GM23338 (cell line): ENCODE measurements around the gene SCIN. TPM values are rescaled to one million over a fixed set of nuclear protein-coding genes. Genes with fewer than 3 reads are reported as not detected.

Experiments
- ATAC-seq: fragments of 200-7000 bp; cut with Tn5 transposase; 3 replicates; pipeline ENCODE4 v1.9.1; 2020
- DNase-seq: peaks from one replicate; pipeline ENCODE4 v3.0.0-alpha.2; 2015; ENCODE audit warnings: low spot score
- H2AFZ ChIP-seq: fragments of 200-600 bp; sonication (generic); 2 replicates; pipeline ENCODE4 v1.8.0; 2016; ENCODE audit warnings: antibody characterized with exemption, mild to moderate bottlenecking, moderate library complexity
- H3F3A ChIP-seq: fragments of 200-600 bp; sonication (generic); replicated peaks from 2 replicates; pipeline ENCODE4 v1.8.0; 2017; ENCODE audit warnings: antibody characterized with exemption, mixed run types, low read depth
- H3K27ac ChIP-seq: fragments of 200-600 bp; sonication (generic); 2 replicates; pipeline ENCODE4 v1.6.1; 2016; ENCODE audit warnings: low read depth
- H3K27me3 ChIP-seq: fragments of 200-600 bp; sonication (generic); 2 replicates; pipeline ENCODE4 v1.8.0; 2016; ENCODE audit warnings: mild to moderate bottlenecking, mixed run types, moderate library complexity; ENCODE audit not compliant: insufficient read depth
- H3K36me3 ChIP-seq: fragments of 200-600 bp; sonication (generic); 2 replicates; pipeline ENCODE4 v1.8.0; 2016; ENCODE audit warnings: mild to moderate bottlenecking; ENCODE audit not compliant: insufficient read depth
- H3K4me1 ChIP-seq: fragments of 200-600 bp; sonication (generic); 2 replicates; pipeline ENCODE4 v1.8.0; 2016; ENCODE audit warnings: mild to moderate bottlenecking, moderate library complexity; ENCODE audit not compliant: insufficient read depth
- H3K4me2 ChIP-seq: fragments of 200-600 bp; sonication (generic); 2 replicates; pipeline ENCODE4 v1.7.1; 2017; ENCODE audit warnings: mixed run types
- H3K4me3 ChIP-seq: fragments of 200-600 bp; sonication (generic); 2 replicates; pipeline ENCODE4 v1.6.1; 2016; ENCODE audit warnings: mixed run types
- H3K79me2 ChIP-seq: fragments of 200-600 bp; sonication (generic); replicated peaks from 2 replicates; pipeline ENCODE4 v1.8.0; 2017; ENCODE audit warnings: mild to moderate bottlenecking; ENCODE audit not compliant: insufficient read depth
- H3K9me2 ChIP-seq: fragments of 200-600 bp; sonication (generic); 2 replicates; pipeline ENCODE4 v1.8.0; 2017; ENCODE audit not compliant: insufficient read depth
- H4K20me1 ChIP-seq: fragments of 200-600 bp; sonication (generic); replicated peaks from 2 replicates; pipeline ENCODE4 v1.8.0; 2017; ENCODE audit warnings: mild to moderate bottlenecking; ENCODE audit not compliant: insufficient read depth
- H3K27ac Mint-ChIP-seq: 2 replicates; pipeline ENCODE4 v1.8.0; 2020; ENCODE audit warnings: inconsistent platforms, mild to moderate bottlenecking, moderate library complexity, mixed read lengths
- H3K27me3 Mint-ChIP-seq: 3 replicates; pipeline ENCODE4 v1.8.0; 2022; ENCODE audit warnings: low read depth, mild to moderate bottlenecking, moderate library complexity, mixed read lengths, inconsistent platforms; ENCODE audit not compliant: insufficient read depth, poor library complexity
- H3K36me3 Mint-ChIP-seq: 3 replicates; pipeline ENCODE4 v1.8.0; 2021; ENCODE audit warnings: low read depth, mild to moderate bottlenecking, inconsistent platforms, moderate library complexity, mixed read lengths
- H3K4me1 Mint-ChIP-seq: 3 replicates; pipeline ENCODE4 v1.8.0; 2020; ENCODE audit warnings: mild to moderate bottlenecking, inconsistent platforms, mixed read lengths
- H3K4me3 Mint-ChIP-seq: 3 replicates; pipeline ENCODE4 v1.8.0; 2021; ENCODE audit warnings: moderate library complexity, mild to moderate bottlenecking, inconsistent platforms, mixed read lengths
- H3K9me3 Mint-ChIP-seq: 3 replicates; pipeline ENCODE4 v1.8.0; 2020; ENCODE audit warnings: moderate library complexity, mild to moderate bottlenecking, inconsistent platforms, mixed read lengths
- EZH2 ChIP-seq: fragments of 200-600 bp; sonication (generic); IDR thresholded peaks from one replicate; pipeline ENCODE4 v1.8.0; 2017; ENCODE audit warnings: antibody characterized with exemption, mild to moderate bottlenecking, low read depth; ENCODE audit not compliant: unreplicated experiment
- JUNB ChIP-seq: IDR thresholded peaks from one replicate; pipeline ENCODE4 v1.6.1; 2016; ENCODE audit warnings: antibody characterized with exemption; ENCODE audit not compliant: unreplicated experiment
- POLR2AphosphoS5 ChIP-seq: IDR thresholded peaks from 2 replicates; pipeline ENCODE4 v1.6.1; 2016; ENCODE audit warnings: antibody characterized with exemption, low read depth
- ZNF114 ChIP-seq: fragments of 250-450 bp; sonication (Bioruptor Pico); IDR thresholded peaks from 2 replicates; pipeline ENCODE4 v1.5.0; 2020; ENCODE audit warnings: mild to moderate bottlenecking, moderate library complexity
- polyA plus RNA-seq: library from polyadenylated mRNA; unstranded; fragments of >200 nt; fragmentation: Nextera tagmentation; extraction: Ambion mirVana; gene quantifications from 2 replicates; pipeline ENCODE4 v1.2.1, GENCODE V29; 2016
- total RNA-seq: library from RNA; depleted of rRNA; stranded (reverse); fragments of >200 nt; shearing (Covaris generic); gene quantifications from 2 replicates; pipeline ENCODE4 v1.2.3, GENCODE V29; 2014
- TF ChIP-seq, protein P1 (sequence below): IDR thresholded peaks from 2 replicates; pipeline ENCODE4 v1.6.1; 2016; ENCODE audit warnings: antibody characterized with exemption
- TF ChIP-seq, protein P2 (sequence below): IDR thresholded peaks from one replicate; pipeline ENCODE4 v1.6.1; 2018; ENCODE audit warnings: antibody characterized with exemption; ENCODE audit not compliant: unreplicated experiment
- TF ChIP-seq, protein P3 (sequence below), 2 experiments: fragments of 200-600 bp in 1 of 2; sonication (generic) in 1 of 2; conservative IDR thresholded peaks; 2 replicates each; pipeline versions ENCODE4 v1.5.1 to v1.6.1; 2016 to 2017; ENCODE audit warnings: antibody characterized with exemption in 2 of 2, low read depth in 2 of 2, mild to moderate bottlenecking in 2 of 2, moderate library complexity in 1 of 2
- TF ChIP-seq, protein P4 (sequence below): fragments of 250-450 bp; sonication (Bioruptor Pico); IDR thresholded peaks from 2 replicates; pipeline ENCODE4 v1.5.0; 2020; ENCODE audit warnings: mild to moderate bottlenecking, moderate library complexity

SCIN gene
- total and polyA plus RNA-seq, 2 experiments from 2014 or later, result 0.80 to 0.92 TPM

DNA sequence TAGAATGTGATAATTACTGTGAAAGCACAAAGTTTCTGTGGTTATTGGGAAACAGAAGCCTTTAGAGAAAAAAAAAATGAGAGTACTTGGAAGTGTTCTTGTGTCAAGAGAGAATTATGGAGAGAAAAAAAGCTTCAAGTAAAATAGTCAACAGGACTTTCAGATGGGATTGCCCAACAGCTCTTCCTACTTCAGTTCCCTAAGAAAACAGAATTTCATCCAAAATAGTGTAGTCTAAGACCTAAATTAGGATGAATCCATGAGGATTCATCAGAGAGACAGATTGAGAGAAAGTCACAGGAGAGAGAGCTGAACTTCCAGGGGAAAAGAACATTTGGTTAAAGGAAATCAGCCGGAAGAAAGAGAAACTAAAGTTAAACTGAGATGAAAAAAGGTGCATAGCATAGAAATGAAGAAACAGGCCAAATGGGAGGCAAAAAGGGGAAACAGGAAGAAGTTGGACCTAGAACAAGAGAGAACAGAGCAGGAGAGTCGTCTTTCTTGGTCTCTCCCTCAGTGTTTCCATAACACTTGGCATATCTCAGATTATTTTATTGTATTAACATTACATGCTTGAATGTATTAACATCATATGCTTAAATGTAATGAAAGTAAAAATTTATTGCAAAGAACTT is 2.5 kb downstream of the SCIN start:
- no peak overlapping the region for H3K4me2 ChIP-seq
- peak overlapping the region; percentile 70; the same call in 1 of the 2 replicates for H2AFZ ChIP-seq
- peaks cover 45% of the 10 kb centered on the region for H3K27me3 ChIP-seq
- TF ChIP-seq, protein P1, sequence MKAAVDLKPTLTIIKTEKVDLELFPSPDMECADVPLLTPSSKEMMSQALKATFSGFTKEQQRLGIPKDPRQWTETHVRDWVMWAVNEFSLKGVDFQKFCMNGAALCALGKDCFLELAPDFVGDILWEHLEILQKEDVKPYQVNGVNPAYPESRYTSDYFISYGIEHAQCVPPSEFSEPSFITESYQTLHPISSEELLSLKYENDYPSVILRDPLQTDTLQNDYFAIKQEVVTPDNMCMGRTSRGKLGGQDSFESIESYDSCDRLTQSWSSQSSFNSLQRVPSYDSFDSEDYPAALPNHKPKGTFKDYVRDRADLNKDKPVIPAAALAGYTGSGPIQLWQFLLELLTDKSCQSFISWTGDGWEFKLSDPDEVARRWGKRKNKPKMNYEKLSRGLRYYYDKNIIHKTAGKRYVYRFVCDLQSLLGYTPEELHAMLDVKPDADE, result no peak
- no peak for TF ChIP-seq POLR2AphosphoS5
- TF ChIP-seq ZNF114 (CRISPR knock-in tag), result no peak
- TF ChIP-seq, protein P2, sequence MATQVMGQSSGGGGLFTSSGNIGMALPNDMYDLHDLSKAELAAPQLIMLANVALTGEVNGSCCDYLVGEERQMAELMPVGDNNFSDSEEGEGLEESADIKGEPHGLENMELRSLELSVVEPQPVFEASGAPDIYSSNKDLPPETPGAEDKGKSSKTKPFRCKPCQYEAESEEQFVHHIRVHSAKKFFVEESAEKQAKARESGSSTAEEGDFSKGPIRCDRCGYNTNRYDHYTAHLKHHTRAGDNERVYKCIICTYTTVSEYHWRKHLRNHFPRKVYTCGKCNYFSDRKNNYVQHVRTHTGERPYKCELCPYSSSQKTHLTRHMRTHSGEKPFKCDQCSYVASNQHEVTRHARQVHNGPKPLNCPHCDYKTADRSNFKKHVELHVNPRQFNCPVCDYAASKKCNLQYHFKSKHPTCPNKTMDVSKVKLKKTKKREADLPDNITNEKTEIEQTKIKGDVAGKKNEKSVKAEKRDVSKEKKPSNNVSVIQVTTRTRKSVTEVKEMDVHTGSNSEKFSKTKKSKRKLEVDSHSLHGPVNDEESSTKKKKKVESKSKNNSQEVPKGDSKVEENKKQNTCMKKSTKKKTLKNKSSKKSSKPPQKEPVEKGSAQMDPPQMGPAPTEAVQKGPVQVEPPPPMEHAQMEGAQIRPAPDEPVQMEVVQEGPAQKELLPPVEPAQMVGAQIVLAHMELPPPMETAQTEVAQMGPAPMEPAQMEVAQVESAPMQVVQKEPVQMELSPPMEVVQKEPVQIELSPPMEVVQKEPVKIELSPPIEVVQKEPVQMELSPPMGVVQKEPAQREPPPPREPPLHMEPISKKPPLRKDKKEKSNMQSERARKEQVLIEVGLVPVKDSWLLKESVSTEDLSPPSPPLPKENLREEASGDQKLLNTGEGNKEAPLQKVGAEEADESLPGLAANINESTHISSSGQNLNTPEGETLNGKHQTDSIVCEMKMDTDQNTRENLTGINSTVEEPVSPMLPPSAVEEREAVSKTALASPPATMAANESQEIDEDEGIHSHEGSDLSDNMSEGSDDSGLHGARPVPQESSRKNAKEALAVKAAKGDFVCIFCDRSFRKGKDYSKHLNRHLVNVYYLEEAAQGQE, result no peak
- TF ChIP-seq, protein P3, sequence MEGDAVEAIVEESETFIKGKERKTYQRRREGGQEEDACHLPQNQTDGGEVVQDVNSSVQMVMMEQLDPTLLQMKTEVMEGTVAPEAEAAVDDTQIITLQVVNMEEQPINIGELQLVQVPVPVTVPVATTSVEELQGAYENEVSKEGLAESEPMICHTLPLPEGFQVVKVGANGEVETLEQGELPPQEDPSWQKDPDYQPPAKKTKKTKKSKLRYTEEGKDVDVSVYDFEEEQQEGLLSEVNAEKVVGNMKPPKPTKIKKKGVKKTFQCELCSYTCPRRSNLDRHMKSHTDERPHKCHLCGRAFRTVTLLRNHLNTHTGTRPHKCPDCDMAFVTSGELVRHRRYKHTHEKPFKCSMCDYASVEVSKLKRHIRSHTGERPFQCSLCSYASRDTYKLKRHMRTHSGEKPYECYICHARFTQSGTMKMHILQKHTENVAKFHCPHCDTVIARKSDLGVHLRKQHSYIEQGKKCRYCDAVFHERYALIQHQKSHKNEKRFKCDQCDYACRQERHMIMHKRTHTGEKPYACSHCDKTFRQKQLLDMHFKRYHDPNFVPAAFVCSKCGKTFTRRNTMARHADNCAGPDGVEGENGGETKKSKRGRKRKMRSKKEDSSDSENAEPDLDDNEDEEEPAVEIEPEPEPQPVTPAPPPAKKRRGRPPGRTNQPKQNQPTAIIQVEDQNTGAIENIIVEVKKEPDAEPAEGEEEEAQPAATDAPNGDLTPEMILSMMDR (conservative IDR thresholded peaks at IDR 0.05; ENCODE audit: low read depth in 2 of 2), result no peak
- TF ChIP-seq JUNB, result no peak
- TF ChIP-seq, protein P4, sequence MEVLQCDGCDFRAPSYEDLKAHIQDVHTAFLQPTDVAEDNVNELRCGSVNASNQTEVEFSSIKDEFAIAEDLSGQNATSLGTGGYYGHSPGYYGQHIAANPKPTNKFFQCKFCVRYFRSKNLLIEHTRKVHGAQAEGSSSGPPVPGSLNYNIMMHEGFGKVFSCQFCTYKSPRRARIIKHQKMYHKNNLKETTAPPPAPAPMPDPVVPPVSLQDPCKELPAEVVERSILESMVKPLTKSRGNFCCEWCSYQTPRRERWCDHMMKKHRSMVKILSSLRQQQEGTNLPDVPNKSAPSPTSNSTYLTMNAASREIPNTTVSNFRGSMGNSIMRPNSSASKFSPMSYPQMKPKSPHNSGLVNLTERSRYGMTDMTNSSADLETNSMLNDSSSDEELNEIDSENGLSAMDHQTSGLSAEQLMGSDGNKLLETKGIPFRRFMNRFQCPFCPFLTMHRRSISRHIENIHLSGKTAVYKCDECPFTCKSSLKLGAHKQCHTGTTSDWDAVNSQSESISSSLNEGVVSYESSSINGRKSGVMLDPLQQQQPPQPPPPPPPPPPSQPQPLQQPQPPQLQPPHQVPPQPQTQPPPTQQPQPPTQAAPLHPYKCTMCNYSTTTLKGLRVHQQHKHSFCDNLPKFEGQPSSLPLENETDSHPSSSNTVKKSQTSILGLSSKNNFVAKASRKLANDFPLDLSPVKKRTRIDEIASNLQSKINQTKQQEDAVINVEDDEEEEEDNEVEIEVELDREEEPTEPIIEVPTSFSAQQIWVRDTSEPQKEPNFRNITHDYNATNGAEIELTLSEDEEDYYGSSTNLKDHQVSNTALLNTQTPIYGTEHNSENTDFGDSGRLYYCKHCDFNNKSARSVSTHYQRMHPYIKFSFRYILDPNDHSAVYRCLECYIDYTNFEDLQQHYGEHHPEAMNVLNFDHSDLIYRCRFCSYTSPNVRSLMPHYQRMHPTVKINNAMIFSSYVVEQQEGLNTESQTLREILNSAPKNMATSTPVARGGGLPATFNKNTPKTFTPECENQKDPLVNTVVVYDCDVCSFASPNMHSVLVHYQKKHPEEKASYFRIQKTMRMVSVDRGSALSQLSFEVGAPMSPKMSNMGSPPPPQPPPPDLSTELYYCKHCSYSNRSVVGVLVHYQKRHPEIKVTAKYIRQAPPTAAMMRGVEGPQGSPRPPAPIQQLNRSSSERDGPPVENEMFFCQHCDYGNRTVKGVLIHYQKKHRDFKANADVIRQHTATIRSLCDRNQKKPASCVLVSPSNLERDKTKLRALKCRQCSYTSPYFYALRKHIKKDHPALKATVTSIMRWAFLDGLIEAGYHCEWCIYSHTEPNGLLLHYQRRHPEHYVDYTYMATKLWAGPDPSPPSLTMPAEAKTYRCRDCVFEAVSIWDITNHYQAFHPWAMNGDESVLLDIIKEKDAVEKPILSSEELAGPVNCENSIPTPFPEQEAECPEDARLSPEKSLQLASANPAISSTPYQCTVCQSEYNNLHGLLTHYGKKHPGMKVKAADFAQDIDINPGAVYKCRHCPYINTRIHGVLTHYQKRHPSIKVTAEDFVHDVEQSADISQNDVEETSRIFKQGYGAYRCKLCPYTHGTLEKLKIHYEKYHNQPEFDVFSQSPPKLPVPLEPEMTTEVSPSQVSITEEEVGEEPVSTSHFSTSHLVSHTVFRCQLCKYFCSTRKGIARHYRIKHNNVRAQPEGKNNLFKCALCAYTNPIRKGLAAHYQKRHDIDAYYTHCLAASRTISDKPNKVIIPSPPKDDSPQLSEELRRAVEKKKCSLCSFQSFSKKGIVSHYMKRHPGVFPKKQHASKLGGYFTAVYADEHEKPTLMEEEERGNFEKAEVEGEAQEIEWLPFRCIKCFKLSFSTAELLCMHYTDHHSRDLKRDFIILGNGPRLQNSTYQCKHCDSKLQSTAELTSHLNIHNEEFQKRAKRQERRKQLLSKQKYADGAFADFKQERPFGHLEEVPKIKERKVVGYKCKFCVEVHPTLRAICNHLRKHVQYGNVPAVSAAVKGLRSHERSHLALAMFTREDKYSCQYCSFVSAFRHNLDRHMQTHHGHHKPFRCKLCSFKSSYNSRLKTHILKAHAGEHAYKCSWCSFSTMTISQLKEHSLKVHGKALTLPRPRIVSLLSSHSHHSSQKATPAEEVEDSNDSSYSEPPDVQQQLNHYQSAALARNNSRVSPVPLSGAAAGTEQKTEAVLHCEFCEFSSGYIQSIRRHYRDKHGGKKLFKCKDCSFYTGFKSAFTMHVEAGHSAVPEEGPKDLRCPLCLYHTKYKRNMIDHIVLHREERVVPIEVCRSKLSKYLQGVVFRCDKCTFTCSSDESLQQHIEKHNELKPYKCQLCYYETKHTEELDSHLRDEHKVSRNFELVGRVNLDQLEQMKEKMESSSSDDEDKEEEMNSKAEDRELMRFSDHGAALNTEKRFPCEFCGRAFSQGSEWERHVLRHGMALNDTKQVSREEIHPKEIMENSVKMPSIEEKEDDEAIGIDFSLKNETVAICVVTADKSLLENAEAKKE (CRISPR knock-in tag), result no peak
- TF ChIP-seq EZH2, result no peak
- no peaks in the 10 kb centered on the region for H3F3A ChIP-seq
- H3K36me3 Mint-ChIP-seq, result no peaks in the 10 kb centered on the region
- no peak overlapping the region for H3K27ac Mint-ChIP-seq
- no peak overlapping the region for H3K27ac ChIP-seq
- H3K4me1 Mint-ChIP-seq, result peaks cover 8% of the 10 kb centered on the region; the same call in 2 of the 3 replicates
- no peak overlapping the region for H3K4me3 ChIP-seq
- H3K4me1 ChIP-seq, result peaks cover 14% of the 10 kb centered on the region
- H4K20me1 ChIP-seq, result no peaks in the 10 kb centered on the region
- peaks cover 21% of the 10 kb centered on the region for H3K27me3 Mint-ChIP-seq
- H3K79me2 ChIP-seq, result no peaks in the 10 kb centered on the region
- no peaks in the 10 kb centered on the region for H3K9me2 ChIP-seq
- no peaks in the 10 kb centered on the region for H3K36me3 ChIP-seq
- H3K9me3 Mint-ChIP-seq, result no peaks in the 10 kb centered on the region
- H3K4me3 Mint-ChIP-seq, result no peak overlapping the region
- no peak for ATAC-seq
- DNase-seq, result no peak
